Fibroblast of pulmonary artery (primary cell): Measurements from ENCODE around the gene VMO1.

Source experiments
- DNase-seq: peaks from one replicate; pipeline ENCODE4 v3.0.0-alpha.2; 2010; ENCODE audit warnings: low read depth
- H3K4me3 ChIP-seq: replicated peaks from 2 replicates; pipeline ENCODE4 v1.5.1; 2011; ENCODE audit warnings: low read depth, mild to moderate bottlenecking, control low read depth, low read length, moderate library complexity
- TF ChIP-seq, protein P1 (sequence below): IDR thresholded peaks from 2 replicates; pipeline ENCODE4 v1.5.1; 2011; ENCODE audit warnings: mild to moderate bottlenecking, control low read depth, low read length, inconsistent platforms; ENCODE audit errors: missing control alignments

VMO1 gene

GRCh38 chr17:4788159-4788806 is 2.1 kb upstream of the VMO1 start:
- no peak for DNase-seq
- no peak overlapping the region for H3K4me3 ChIP-seq
- TF ChIP-seq, protein P1, sequence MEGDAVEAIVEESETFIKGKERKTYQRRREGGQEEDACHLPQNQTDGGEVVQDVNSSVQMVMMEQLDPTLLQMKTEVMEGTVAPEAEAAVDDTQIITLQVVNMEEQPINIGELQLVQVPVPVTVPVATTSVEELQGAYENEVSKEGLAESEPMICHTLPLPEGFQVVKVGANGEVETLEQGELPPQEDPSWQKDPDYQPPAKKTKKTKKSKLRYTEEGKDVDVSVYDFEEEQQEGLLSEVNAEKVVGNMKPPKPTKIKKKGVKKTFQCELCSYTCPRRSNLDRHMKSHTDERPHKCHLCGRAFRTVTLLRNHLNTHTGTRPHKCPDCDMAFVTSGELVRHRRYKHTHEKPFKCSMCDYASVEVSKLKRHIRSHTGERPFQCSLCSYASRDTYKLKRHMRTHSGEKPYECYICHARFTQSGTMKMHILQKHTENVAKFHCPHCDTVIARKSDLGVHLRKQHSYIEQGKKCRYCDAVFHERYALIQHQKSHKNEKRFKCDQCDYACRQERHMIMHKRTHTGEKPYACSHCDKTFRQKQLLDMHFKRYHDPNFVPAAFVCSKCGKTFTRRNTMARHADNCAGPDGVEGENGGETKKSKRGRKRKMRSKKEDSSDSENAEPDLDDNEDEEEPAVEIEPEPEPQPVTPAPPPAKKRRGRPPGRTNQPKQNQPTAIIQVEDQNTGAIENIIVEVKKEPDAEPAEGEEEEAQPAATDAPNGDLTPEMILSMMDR: no peak

DNA sequence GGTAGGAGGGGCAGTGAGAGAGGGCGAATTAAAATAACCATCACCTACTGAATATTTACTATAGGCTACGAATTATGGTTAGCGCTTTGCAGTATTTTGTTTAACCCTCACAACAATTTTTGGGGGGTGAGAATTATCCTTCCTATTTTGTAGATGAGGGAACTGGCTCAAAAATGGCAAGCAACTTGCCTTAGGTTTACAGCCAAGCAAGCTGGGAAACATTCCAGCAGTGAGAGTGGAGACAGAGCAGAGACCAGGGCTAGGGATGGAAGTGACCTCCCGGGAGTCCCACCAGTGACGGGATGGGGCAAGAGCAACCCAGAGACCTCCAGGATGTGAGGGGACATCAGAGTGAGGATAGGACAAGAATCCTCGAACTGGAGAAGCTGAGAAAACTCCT is 352 bp upstream of the VMO1 start:
- TF ChIP-seq, protein P1: no peak
- H3K4me3 ChIP-seq: no peak overlapping the region
- DNase-seq: no peak

GRCh38 chr17:4785311-4786105 is 656 bp downstream of the VMO1 start:
- TF ChIP-seq, protein P1: no peak
- no peak for DNase-seq
- peak overlapping the region; percentile 14 for H3K4me3 ChIP-seq

DNA sequence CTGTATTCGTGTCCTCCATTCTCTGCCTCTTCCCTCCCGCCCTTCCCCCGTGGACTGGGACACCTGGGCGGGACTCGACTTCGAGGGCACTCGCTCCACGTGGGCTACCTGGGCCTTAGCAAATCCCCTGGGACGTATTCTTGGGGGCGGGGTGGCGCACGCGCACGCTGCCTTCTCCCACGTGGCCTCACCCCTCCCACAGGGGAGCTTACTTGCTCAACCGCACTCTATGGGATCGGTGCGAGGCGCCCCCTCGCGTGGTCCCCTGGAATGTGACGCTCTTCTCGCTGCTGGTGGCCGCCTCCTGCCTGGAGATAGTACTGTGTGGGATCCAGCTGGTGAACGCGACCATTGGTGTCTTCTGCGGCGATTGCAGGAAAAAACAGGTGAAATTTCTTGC is 3.5 kb downstream of the VMO1 start:
- TF ChIP-seq, protein P1: no peak
- no peak for DNase-seq
- no peak overlapping the region for H3K4me3 ChIP-seq

DNA sequence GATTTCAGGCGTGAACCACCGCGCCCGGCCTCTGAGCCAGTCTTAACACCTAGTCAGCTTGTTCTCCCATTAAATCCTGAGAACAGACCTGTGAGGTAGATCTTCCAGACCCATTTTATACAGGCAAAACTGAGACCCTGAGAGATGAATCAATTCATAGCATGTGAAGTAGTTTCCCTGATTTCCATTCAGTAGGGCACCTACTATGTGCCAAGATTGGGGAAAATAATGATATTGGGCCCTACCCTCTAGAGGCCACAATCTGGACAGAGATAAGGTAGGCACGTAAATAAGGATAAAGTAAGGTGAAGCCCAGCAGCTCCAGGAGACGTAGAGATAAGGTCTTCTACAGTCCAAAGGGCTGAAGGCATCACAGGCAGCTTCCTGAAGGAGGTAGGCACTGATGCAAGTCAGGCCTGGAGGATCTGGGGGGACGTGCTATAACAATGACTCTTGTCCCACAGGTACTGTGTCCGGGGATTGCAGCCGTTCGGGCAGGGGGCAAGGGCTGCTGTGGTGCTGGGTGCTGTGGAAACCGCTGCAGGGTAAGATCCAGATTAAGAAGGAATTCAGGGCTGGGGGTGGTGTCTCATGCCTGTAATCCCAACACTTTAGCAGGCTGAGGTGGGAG is 5.7 kb downstream of the VMO1 start:
- TF ChIP-seq, protein P1: no peak
- DNase-seq: no peak
- H3K4me3 ChIP-seq: no peak overlapping the region

- TF ChIP-seq, protein P1: no peak
- DNase-seq: no peak
These were observed 8.0 kb downstream of the VMO1 start for GRCh38 chr17:4777969-4778760.

More at GRCh38 chr17:4777969-4778760, 8.0 kb downstream of the VMO1 start:
- no peak overlapping the region for H3K4me3 ChIP-seq
